WTC11 (cell line): Measurements from ENCODE around the gene LRIG1. TPM values are rescaled to one million over a fixed set of nuclear protein-coding genes. Genes with fewer than 3 reads are reported as not detected.
A peak's percentile ranks its signal among the peaks of the same experiment; 100 is the strongest.

ENCODE experiments used
- ATAC-seq: fragments of 200-7000 bp; cut with Tn5 transposase; 2 replicates; pipeline ENCODE4 v1.10.0; 2021; ENCODE audit warnings: mild to moderate bottlenecking, moderate library complexity
- CTCF ChIA-PET: fragments of 300-600 bp; sonication (Branson Sonifier 250); formaldehyde crosslinking; loops from one replicate; lab custom pipeline; 2021; ENCODE audit warnings: antibody characterized with exemption; lab: Charles Lee
- POLR2A ChIA-PET: fragments of 350-600 bp; sonication (Branson Sonifier 250); formaldehyde crosslinking; loops from one replicate; lab custom pipeline; 2021; ENCODE audit warnings: antibody characterized with exemption; lab: Charles Lee
- DNase-seq: peaks from one replicate; pipeline ENCODE4 v3.0.0; 2021; ENCODE audit warnings: low spot score
- H3K27ac Mint-ChIP-seq: 2 replicates; pipeline ENCODE4 v1.8.0; 2021; ENCODE audit warnings: mixed read lengths
- H3K27me3 Mint-ChIP-seq: 2 replicates; pipeline ENCODE4 v1.8.0; 2021; ENCODE audit warnings: low read depth, mild to moderate bottlenecking, moderate library complexity, mixed read lengths
- H3K36me3 Mint-ChIP-seq: 2 replicates; pipeline ENCODE4 v1.8.0; 2021; ENCODE audit warnings: mixed read lengths
- H3K4me1 Mint-ChIP-seq: 2 replicates; pipeline ENCODE4 v1.8.0; 2022; ENCODE audit warnings: mixed read lengths
- H3K4me3 Mint-ChIP-seq: 2 replicates; pipeline ENCODE4 v1.8.0; 2021; ENCODE audit warnings: mild to moderate bottlenecking, moderate library complexity, mixed read lengths
- H3K9me3 Mint-ChIP-seq: 2 replicates; pipeline ENCODE4 v1.8.0; 2021; ENCODE audit warnings: mixed read lengths
- AR ChIP-seq: fragments of 250-450 bp; sonication (Bioruptor Pico); IDR thresholded peaks from 2 replicates; pipeline ENCODE4 v1.9.0; 2021; ENCODE audit warnings: mild to moderate bottlenecking
- ATF3 ChIP-seq: sonication (generic); formaldehyde crosslinking; conservative IDR thresholded peaks from 2 replicates; pipeline ENCODE4 v1.8.1; 2022; ENCODE audit warnings: mild to moderate bottlenecking, missing genetic modification reagents
- CTCF ChIP-seq: fragments of 200-600 bp; IDR thresholded peaks from 2 replicates; pipeline ENCODE4 v1.8.0; 2022; ENCODE audit warnings: antibody characterized with exemption
- E2F4 ChIP-seq: sonication (generic); formaldehyde crosslinking; IDR thresholded peaks from 2 replicates; pipeline ENCODE4 v1.8.1; 2022; ENCODE audit warnings: low read depth, mild to moderate bottlenecking, moderate library complexity, missing genetic modification reagents, borderline replicate concordance
- EMX1 ChIP-seq: fragments of 250-450 bp; sonication (Bioruptor Pico); IDR thresholded peaks from 2 replicates; pipeline ENCODE4 v1.8.0; 2021; ENCODE audit warnings: mild to moderate bottlenecking
- ERG ChIP-seq: fragments of 250-450 bp; sonication (Bioruptor Pico); IDR thresholded peaks from 2 replicates; pipeline ENCODE4 v1.8.0; 2021; ENCODE audit warnings: mild to moderate bottlenecking
- FOXJ3 ChIP-seq: sonication (generic); formaldehyde crosslinking; IDR thresholded peaks from 2 replicates; pipeline ENCODE4 v1.9.0; 2021; ENCODE audit warnings: missing genetic modification reagents, mild to moderate bottlenecking, borderline replicate concordance
- FOXK1 ChIP-seq: sonication (generic); formaldehyde crosslinking; IDR thresholded peaks from 2 replicates; pipeline ENCODE4 v1.8.0; 2022; ENCODE audit warnings: mild to moderate bottlenecking, moderate library complexity, missing genetic modification reagents
- FOXP4 ChIP-seq: sonication (generic); formaldehyde crosslinking; IDR thresholded peaks from 2 replicates; pipeline ENCODE4 v1.8.0; 2022; ENCODE audit warnings: mild to moderate bottlenecking, missing genetic modification reagents
- NR1H2 ChIP-seq: sonication (generic); formaldehyde crosslinking; IDR thresholded peaks from 2 replicates; pipeline ENCODE4 v1.9.0; 2021; ENCODE audit warnings: mild to moderate bottlenecking, moderate library complexity, missing genetic modification reagents
- NR2C2 ChIP-seq: sonication (generic); formaldehyde crosslinking; IDR thresholded peaks from 2 replicates; pipeline ENCODE4 v1.8.0; 2022; ENCODE audit warnings: mild to moderate bottlenecking, missing genetic modification reagents
- PREB ChIP-seq: sonication (generic); formaldehyde crosslinking; IDR thresholded peaks from 2 replicates; pipeline ENCODE4 v1.8.1; 2022; ENCODE audit warnings: mild to moderate bottlenecking, missing genetic modification reagents, moderate library complexity, borderline replicate concordance
- PRRX2 ChIP-seq: fragments of 250-450 bp; sonication (Bioruptor Pico); IDR thresholded peaks from 2 replicates; pipeline ENCODE4 v1.8.0; 2021; ENCODE audit warnings: mild to moderate bottlenecking
- SMAD4 ChIP-seq: sonication (generic); formaldehyde crosslinking; IDR thresholded peaks from 2 replicates; pipeline ENCODE4 v1.8.0; 2022; ENCODE audit warnings: mild to moderate bottlenecking, missing genetic modification reagents
- SP1 ChIP-seq: sonication (generic); formaldehyde crosslinking; conservative IDR thresholded peaks from 2 replicates; pipeline ENCODE4 v1.8.1; 2022; ENCODE audit warnings: missing genetic modification reagents
- TCF7 ChIP-seq: sonication (generic); formaldehyde crosslinking; IDR thresholded peaks from 2 replicates; pipeline ENCODE4 v1.8.0; 2022; ENCODE audit warnings: mild to moderate bottlenecking, low read depth, missing genetic modification reagents, moderate library complexity
- TEAD4 ChIP-seq: sonication (generic); formaldehyde crosslinking; IDR thresholded peaks from 2 replicates; pipeline ENCODE4 v1.8.0; 2022; ENCODE audit warnings: mild to moderate bottlenecking, missing genetic modification reagents
- TP53 ChIP-seq: sonication (generic); formaldehyde crosslinking; IDR thresholded peaks from 2 replicates; pipeline ENCODE4 v1.8.1; 2023; ENCODE audit warnings: mild to moderate bottlenecking, missing genetic modification reagents
- ZBTB43 ChIP-seq: sonication (generic); formaldehyde crosslinking; IDR thresholded peaks from 2 replicates; pipeline ENCODE4 v1.8.1; 2023; ENCODE audit warnings: mild to moderate bottlenecking, missing genetic modification reagents
- ZNF232 ChIP-seq: sonication (generic); formaldehyde crosslinking; IDR thresholded peaks from 2 replicates; pipeline ENCODE4 v1.8.0; 2022; ENCODE audit warnings: mild to moderate bottlenecking, missing genetic modification reagents
- ZNF671 ChIP-seq: fragments of 250-450 bp; sonication (Bioruptor Pico); IDR thresholded peaks from 2 replicates; pipeline ENCODE4 v1.8.0; 2021; ENCODE audit warnings: mild to moderate bottlenecking
- total RNA-seq: library from RNA; stranded (reverse); gene quantifications from 3 replicates; pipeline ENCODE4 v1.2.3, GENCODE V29; 2021

LRIG1 gene
- total RNA-seq, 1 experiment from 2014 or later, result 105 TPM

- H3K27ac Mint-ChIP-seq, result no peak overlapping the region
- ChIA-PET POLR2A (no interaction called here), CTCF (interaction anchor here (0.8 kb wide), 1 partner anchor 106 kb away, joined by 4 read pairs; no protein-coding TSS in a partner anchor)
- no peak overlapping the region for H3K4me3 Mint-ChIP-seq
- DNase-seq (no peak), ATAC-seq (no peak)
- peaks cover 94% of the 10 kb centered on the region for H3K36me3 Mint-ChIP-seq
- H3K4me1 Mint-ChIP-seq, result peaks cover 15% of the 10 kb centered on the region
- H3K27me3 Mint-ChIP-seq, result no peaks in the 10 kb centered on the region
- no peaks in the 10 kb centered on the region for H3K9me3 Mint-ChIP-seq
- TF ChIP-seq SP1 (CRISPR knock-in tag), result no peak
- no peak for TF ChIP-seq TP53 (CRISPR knock-in tag)
- no peak for TF ChIP-seq E2F4 (CRISPR knock-in tag)
- no peak for TF ChIP-seq TEAD4 (CRISPR knock-in tag)
- no peak for TF ChIP-seq NR1H2 (CRISPR knock-in tag)
- TF ChIP-seq SMAD4, result no peak
- no peak for TF ChIP-seq ZNF232 (CRISPR knock-in tag)
Observed at GRCh38 chr3:66383023-66383422, 117.8 kb downstream of the LRIG1 start.

- peak overlapping the region; percentile 38; the same call in 1 of the 2 replicates for H3K27ac Mint-ChIP-seq
Observed at GRCh38 chr3:66382142-66382541, 118.7 kb downstream of the LRIG1 start.

More at GRCh38 chr3:66382142-66382541, 118.7 kb downstream of the LRIG1 start:
- no peaks in the 10 kb centered on the region for H3K27me3 Mint-ChIP-seq
- peaks cover 98% of the 10 kb centered on the region for H3K36me3 Mint-ChIP-seq
- H3K9me3 Mint-ChIP-seq, result no peaks in the 10 kb centered on the region
- no peak for ATAC-seq
- TF ChIP-seq FOXK1 (CRISPR knock-in tag) (no peak), NR2C2 (CRISPR knock-in tag) (no peak), PREB (CRISPR knock-in tag) (no peak), E2F4 (CRISPR knock-in tag) (no peak), TCF7 (no peak), AR (CRISPR knock-in tag) (no peak), EMX1 (CRISPR knock-in tag) (no peak), CTCF (no peak), FOXP4 (CRISPR knock-in tag) (no peak), PRRX2 (CRISPR knock-in tag) (no peak), FOXJ3 (no peak), ZBTB43 (no peak), ERG (CRISPR knock-in tag) (no peak), SP1 (CRISPR knock-in tag) (no peak), ZNF671 (no peak), ATF3 (no peak)
- peaks cover 15% of the 10 kb centered on the region for H3K4me1 Mint-ChIP-seq
- ChIA-PET POLR2A (no interaction called here), CTCF (interaction anchor here (0.9 kb wide), 1 partner anchor 10 kb away, joined by 3 read pairs; no protein-coding TSS in a partner anchor)
- DNase-seq, result no peak
- no peak overlapping the region for H3K4me3 Mint-ChIP-seq
